B cell (primary cell): ENCODE results near the gene BLM.

Experiments
- CTCF ChIP-seq: fragments of 200-600 bp; IDR thresholded peaks from one replicate; pipeline ENCODE4 v1.8.0; 2022; ENCODE audit warnings: antibody characterized with exemption, mild to moderate bottlenecking
- EZH2 ChIP-seq: IDR thresholded peaks from 2 replicates; pipeline ENCODE4 v1.6.1; 2012; ENCODE audit warnings: borderline replicate concordance, low read depth, mild to moderate bottlenecking, moderate library complexity, low read length; ENCODE audit not compliant: insufficient read depth, poor library complexity, severe bottlenecking

GRCh38 chr15:90730290-90730689, 13.1 kb downstream of the BLM start:
- TF ChIP-seq CTCF (no peak), EZH2 (no peak)
